ENCODE data around the gene GATM.

GATM gene

DNA sequence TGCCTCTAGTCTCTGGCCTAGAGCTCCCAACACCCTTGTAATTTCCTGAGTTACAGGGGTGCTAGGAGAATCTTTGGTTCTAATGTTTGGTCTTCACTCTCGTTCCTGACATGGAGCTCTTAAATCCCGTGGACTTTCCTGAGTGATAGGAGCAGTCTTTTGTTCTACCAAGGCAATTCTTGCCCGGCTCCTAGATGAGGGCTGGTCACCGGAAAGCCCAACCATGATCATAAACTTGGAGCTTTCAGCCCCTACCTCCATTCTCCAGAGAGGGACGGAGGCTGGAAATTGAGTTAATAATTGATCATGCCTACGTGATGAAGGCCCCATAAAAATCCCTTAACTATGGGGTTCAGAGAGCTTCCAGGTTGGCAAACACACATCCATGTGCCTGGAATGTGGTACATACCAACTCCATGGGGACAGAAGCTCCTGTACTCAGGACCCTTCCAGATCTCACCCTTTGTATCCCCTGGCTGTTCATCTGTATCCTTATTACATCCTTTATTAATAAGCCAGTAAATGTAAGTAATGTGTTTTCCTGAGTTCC is 18.8 kb upstream of the GATM start:
- no peak for TF ChIP-seq ZFX (IDR thresholded peaks at IDR 0.05)
- TF ChIP-seq, protein P1, sequence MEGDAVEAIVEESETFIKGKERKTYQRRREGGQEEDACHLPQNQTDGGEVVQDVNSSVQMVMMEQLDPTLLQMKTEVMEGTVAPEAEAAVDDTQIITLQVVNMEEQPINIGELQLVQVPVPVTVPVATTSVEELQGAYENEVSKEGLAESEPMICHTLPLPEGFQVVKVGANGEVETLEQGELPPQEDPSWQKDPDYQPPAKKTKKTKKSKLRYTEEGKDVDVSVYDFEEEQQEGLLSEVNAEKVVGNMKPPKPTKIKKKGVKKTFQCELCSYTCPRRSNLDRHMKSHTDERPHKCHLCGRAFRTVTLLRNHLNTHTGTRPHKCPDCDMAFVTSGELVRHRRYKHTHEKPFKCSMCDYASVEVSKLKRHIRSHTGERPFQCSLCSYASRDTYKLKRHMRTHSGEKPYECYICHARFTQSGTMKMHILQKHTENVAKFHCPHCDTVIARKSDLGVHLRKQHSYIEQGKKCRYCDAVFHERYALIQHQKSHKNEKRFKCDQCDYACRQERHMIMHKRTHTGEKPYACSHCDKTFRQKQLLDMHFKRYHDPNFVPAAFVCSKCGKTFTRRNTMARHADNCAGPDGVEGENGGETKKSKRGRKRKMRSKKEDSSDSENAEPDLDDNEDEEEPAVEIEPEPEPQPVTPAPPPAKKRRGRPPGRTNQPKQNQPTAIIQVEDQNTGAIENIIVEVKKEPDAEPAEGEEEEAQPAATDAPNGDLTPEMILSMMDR (conservative IDR thresholded peaks at IDR 0.05) = no peak

DNA sequence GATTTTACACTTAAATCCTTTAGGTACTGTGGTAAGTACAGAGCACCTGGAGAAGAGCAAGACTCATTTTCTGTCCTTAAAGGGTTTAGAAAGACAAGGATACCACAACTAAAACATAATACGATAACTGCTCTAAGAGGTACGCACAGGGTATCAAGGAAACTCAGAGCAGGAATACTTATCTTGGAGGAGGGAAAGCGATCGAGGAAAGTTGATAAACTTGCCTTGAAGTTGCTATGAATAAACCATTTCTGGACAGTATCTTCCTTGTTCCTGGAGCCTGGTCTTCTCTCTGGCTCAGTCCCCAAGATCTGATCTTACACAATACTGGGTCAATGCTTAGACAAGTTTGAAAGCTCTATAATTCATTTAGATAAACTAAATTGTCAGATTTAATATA is 17.6 kb upstream of the GATM start:
- no peak overlapping the region for H3K27ac ChIP-seq
- TF ChIP-seq ZFX (IDR thresholded peaks at IDR 0.05) = no peak
- TF ChIP-seq, protein P1 (conservative IDR thresholded peaks at IDR 0.05) = no peak

More for the DNA sequence above, 18.8 kb upstream of the GATM start:
- no peak overlapping the region; the same call in 1 of the 2 replicates for H3K27ac ChIP-seq

DNA sequence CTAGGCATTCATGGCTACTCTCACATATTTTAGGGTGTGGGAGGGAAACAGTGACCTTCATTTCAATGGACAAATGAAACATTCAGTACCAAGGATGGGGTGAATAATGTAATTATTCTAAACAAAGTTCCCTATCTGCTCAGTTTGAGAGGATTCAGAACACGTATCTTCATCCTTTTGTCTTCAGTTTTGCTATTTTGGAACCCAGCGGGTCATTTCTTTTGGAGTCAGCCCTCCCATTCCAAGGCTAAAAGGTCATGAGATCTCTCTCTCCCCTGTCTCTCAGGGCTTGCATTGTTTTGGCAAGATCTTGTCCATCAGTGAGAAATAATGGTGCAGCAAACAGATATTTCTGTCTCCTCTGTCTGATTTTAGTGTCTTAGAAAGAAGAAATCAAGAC is 16.3 kb upstream of the GATM start:
- no peak for TF ChIP-seq ZFX (IDR thresholded peaks at IDR 0.05)
- TF ChIP-seq, protein P1 (conservative IDR thresholded peaks at IDR 0.05) = no peak
- H3K27ac ChIP-seq = no peak overlapping the region

DNA sequence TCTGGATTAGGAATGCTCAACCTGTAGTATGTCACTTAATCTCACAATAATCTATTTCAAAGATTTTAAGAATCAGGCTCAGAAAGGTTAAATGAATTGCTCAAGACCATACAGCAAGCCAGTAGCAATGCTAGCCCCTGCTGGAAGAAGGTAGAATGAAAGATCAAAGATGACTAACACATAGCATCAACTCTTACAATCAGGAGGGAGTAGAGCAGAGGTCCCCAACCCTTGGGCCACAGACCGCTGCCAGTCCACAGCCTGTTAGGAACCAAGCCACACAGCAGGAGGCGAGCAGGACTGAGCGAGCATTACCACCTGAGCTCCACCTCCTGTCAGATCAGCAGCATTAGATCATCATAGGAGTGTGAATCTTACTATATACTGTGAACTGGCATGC is 15.5 kb upstream of the GATM start:
- H3K27ac ChIP-seq = no peak overlapping the region
- TF ChIP-seq, protein P1 (conservative IDR thresholded peaks at IDR 0.05) = peak; percentile 40
- TF ChIP-seq ZFX (IDR thresholded peaks at IDR 0.05) = no peak

DNA sequence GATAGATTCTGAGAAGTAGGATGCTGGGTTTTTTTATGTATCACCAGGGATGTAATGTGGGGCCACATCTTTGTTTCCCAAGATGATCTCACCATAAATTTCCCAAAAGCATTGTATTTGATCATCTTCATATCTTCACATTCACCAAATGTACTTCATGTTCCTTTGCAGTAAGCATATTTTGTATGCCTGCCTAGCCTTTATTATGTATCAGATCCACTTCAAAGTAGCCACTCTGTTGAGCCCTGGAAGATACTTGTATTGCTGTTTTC is 14.2 kb upstream of the GATM start:
- no peak overlapping the region for H3K27ac ChIP-seq
- no peak for TF ChIP-seq ZFX (IDR thresholded peaks at IDR 0.05)
- TF ChIP-seq, protein P1 (conservative IDR thresholded peaks at IDR 0.05) = no peak

DNA sequence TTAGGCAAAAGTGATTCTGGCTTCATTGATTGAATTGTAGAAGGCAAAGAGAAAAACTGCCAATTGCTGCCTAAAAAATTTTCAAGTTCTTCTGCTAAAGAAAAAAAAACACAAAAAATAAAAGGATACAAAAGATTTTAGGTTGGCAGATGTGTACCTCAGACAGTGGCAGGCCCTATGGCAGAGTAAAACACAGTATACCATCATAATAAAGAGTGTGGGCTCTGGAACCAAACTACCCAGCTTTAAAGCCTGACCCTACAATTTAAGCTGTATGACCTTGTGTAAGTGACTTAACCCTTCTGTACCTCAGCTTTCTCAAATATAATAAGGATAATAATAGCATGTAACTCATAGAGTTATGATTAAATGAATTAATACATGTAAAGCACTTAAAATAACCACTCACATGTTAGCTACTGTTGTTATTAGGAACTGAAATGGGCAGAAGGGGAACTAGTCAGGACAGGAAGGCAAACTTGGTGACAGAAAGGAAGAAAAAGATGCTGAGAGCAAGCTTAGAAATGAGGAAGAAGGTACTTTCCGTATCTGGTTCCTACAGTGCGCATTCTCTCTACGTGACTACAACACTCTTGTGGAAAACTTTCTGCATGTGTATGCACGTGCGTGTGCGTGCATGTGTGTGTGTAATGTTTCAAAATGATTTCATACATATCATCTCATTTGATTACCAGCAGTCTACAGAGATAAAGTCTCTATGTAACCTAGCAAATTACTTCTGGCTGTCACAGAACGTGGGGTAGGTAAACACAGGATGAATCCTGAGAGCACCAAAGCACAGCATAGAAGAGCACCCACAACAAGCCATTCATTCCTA is 13.6 kb upstream of the GATM start:
- TF ChIP-seq, protein P1 (conservative IDR thresholded peaks at IDR 0.05) = no peak
- TF ChIP-seq ZFX (IDR thresholded peaks at IDR 0.05) = no peak
- no peak overlapping the region for H3K27ac ChIP-seq

DNA sequence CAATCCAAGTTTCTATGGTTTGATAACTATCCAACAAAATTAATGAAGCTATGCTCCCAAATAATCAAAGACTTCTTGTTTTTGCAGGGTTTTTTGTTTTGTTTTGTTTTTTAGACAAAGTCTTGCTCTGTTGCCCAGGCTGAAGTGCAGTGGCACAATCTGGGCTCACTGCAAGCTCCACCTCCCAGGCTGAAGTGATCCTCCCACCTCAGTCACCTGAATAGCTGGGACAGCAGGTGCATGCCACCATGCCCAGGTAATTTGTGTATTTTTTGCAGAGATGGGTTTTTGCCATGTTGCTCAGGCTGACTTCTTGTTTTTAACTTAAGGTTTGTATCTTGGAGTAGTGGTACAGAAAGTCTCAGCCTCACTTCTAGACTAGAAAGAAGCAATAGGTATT is 11.0 kb upstream of the GATM start:
- no peak overlapping the region for H3K27ac ChIP-seq
- TF ChIP-seq, protein P1 (conservative IDR thresholded peaks at IDR 0.05) = no peak
- no peak for TF ChIP-seq ZFX (IDR thresholded peaks at IDR 0.05)

Data from C4-2B (cell line).